ENCODE measurements around the gene APOBEC3H.

Gene APOBEC3H

GRCh38 chr22:39081016-39081415, 16.0 kb upstream of the APOBEC3H start:
- TF ChIP-seq CTCF (conservative IDR thresholded peaks at IDR 0.05; ENCODE audit: low read length), result no peak
- DNase-seq (ENCODE audit: low read depth), result no peak
- H3K4me3 ChIP-seq (ENCODE audit: low read length), result no peak overlapping the region

GRCh38 chr22:39081598-39081997, 15.4 kb upstream of the APOBEC3H start:
- TF ChIP-seq CTCF (conservative IDR thresholded peaks at IDR 0.05; ENCODE audit: low read length), result no peak
- DNase-seq (ENCODE audit: low read depth), result no peak
- no peak overlapping the region for H3K4me3 ChIP-seq (ENCODE audit: low read length)

GRCh38 chr22:39083212-39084165, 13.6 kb upstream of the APOBEC3H start:
- no peak for DNase-seq (ENCODE audit: low read depth)
- no peak for TF ChIP-seq CTCF (conservative IDR thresholded peaks at IDR 0.05; ENCODE audit: low read length)
- H3K4me3 ChIP-seq (ENCODE audit: low read length), result no peak overlapping the region

- no peak overlapping the region for H3K4me3 ChIP-seq (ENCODE audit: low read length)
- no peak for DNase-seq (ENCODE audit: low read depth)
- no peak for TF ChIP-seq CTCF (conservative IDR thresholded peaks at IDR 0.05; ENCODE audit: low read length)
Observed at GRCh38 chr22:39084666-39085065, 12.4 kb upstream of the APOBEC3H start.

- TF ChIP-seq CTCF (conservative IDR thresholded peaks at IDR 0.05; ENCODE audit: low read length), result no peak
- no peak overlapping the region for H3K4me3 ChIP-seq (ENCODE audit: low read length)
- no peak for DNase-seq (ENCODE audit: low read depth)
Observed at GRCh38 chr22:39087098-39087497, 9.9 kb upstream of the APOBEC3H start.

- no peak for TF ChIP-seq CTCF (conservative IDR thresholded peaks at IDR 0.05; ENCODE audit: low read length)
- DNase-seq (ENCODE audit: low read depth), result no peak
- no peak overlapping the region for H3K4me3 ChIP-seq (ENCODE audit: low read length)
Observed at GRCh38 chr22:39087881-39088684, 9.0 kb upstream of the APOBEC3H start.

Measured in AG10803 (cell line).